Activated T-cell treated with anti-CD3 and anti-CD28 coated beads, Interleukin-2, amount 50 U/mL, for 48 hours (primary cell): ENCODE results near the gene MMP3.
"Not testable (repeated sequence)": the region's sequence is repeated elsewhere in the genome, so short reads cannot be mapped to it uniquely, and the experiment has no call there.

Experiments used
- DNase-seq, 2 experiments: peaks; one replicate each; pipeline ENCODE4 v3.0.0-alpha.2; 2020

The MMP3 gene

GRCh38 chr11:102843489-102843888 is at the start of gene MMP3:
TSS of gene MMP3 (minus strand) at chr11:102843609. CDS start at chr11:102843546, 63 bp downstream.
- DNase-seq = no peak

GRCh38 chr11:102891736-102892135 is 48.3 kb upstream of the MMP3 start:
- DNase-seq = no peak

- DNase-seq = no peak
Measured at GRCh38 chr11:102886999-102887398, 43.6 kb upstream of the MMP3 start.

- no peak for DNase-seq
Measured at GRCh38 chr11:102883141-102883540, 39.7 kb upstream of the MMP3 start.

GRCh38 chr11:102882389-102883024 is 39.1 kb upstream of the MMP3 start:
- DNase-seq = no peak

- DNase-seq = no peak
Measured at GRCh38 chr11:102879801-102880200, 36.4 kb upstream of the MMP3 start.

- DNase-seq = no peak
Measured at GRCh38 chr11:102878595-102878994, 35.2 kb upstream of the MMP3 start.

GRCh38 chr11:102874852-102875251 is 31.4 kb upstream of the MMP3 start, which contains the start of gene MMP12:
TSS of gene MMP12 (minus strand) at chr11:102874982. CDS start at chr11:102874937, 45 bp downstream.
- no peak for DNase-seq

GRCh38 chr11:102869354-102869964 is 26.1 kb upstream of the MMP3 start:
- DNase-seq = not testable (repeated sequence)

- no peak for DNase-seq
Measured at GRCh38 chr11:102868339-102868738, 24.9 kb upstream of the MMP3 start.

- no peak for DNase-seq
Measured at GRCh38 chr11:102864724-102865123, 21.3 kb upstream of the MMP3 start.

- DNase-seq = no peak
Measured at GRCh38 chr11:102853956-102854355, 10.5 kb upstream of the MMP3 start.

GRCh38 chr11:102853055-102853454 is 9.6 kb upstream of the MMP3 start:
- no peak for DNase-seq

- DNase-seq = no peak
Measured at GRCh38 chr11:102850973-102851745, 7.8 kb upstream of the MMP3 start.

GRCh38 chr11:102849311-102849710 is 5.9 kb upstream of the MMP3 start:
- DNase-seq = no peak

GRCh38 chr11:102846292-102846691 is 2.9 kb upstream of the MMP3 start:
- DNase-seq = no peak

- no peak for DNase-seq
Measured at GRCh38 chr11:102842930-102843329, 479 bp downstream of the MMP3 start.

GRCh38 chr11:102840018-102840417 is 3.4 kb downstream of the MMP3 start:
- DNase-seq = no peak

- DNase-seq = no peak
Measured at GRCh38 chr11:102837646-102838045, 5.8 kb downstream of the MMP3 start.

GRCh38 chr11:102837156-102837555 is 6.3 kb downstream of the MMP3 start:
- DNase-seq = no peak

GRCh38 chr11:102836290-102836875 is 7.0 kb downstream of the MMP3 start:
- no peak for DNase-seq

- DNase-seq = no peak
Measured at GRCh38 chr11:102833731-102834130, 9.7 kb downstream of the MMP3 start.

- no peak for DNase-seq
Measured at GRCh38 chr11:102832612-102833011, 10.8 kb downstream of the MMP3 start.
